ENCODE measurements around the gene BCL11A. TPM values are rescaled to one million over a fixed set of nuclear protein-coding genes. Genes with fewer than 3 reads are reported as not detected.
A peak's percentile ranks its signal among the peaks of the same experiment; 100 is the strongest.

Gene BCL11A
- total RNA-seq, 1 experiment from 2014 or later = 91.4 TPM

DNA sequence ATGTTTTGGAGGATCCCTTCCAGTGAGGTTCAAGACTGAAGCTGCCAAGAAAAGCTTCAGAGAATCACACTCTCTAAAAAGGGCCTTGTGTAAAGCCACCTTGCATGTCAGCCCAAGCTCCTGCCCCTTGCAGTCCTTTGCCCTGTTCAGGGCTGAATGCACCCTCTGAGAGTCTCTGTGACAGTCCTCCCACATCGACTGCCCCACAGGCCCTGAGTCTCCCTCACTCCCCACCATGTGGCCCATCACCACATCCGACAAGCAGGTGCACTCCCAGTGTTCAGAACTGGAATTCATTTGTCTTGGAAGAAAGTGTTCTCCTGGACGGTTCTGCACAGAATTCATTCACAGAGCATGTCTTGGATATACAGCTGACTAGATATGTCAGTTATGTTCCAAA lies 31.0 kb downstream of the BCL11A start:
- WGBS (ENCODE audit: extremely low coverage, insufficient read length, low lambda C conversion rate) = no CpG with 5 or more reads among the region's 3 CpGs
- H3K27me3 ChIP-seq (ENCODE audit: insufficient read depth, low read length) = no peaks in the 10 kb centered on the region
- Mint-ChIP-seq H3K36me3 (ENCODE audit: insufficient read depth in 1 of 3, low read depth in 3 of 3) (peaks cover 4 to 29% (median 15%) of the 10 kb centered on the region in 3 experiments; a peak in 6 of 7 replicates), H3K4me1 (peaks cover 81 to 88% of the 10 kb centered on the region in 2 experiments), H3K27ac (peak overlapping the region in 1 of 3 experiments; percentile 25; a peak in 3 of 7 replicates), H3K4me3 (no peak overlapping the region), H3K9me3 (no peaks in the 10 kb centered on the region), H3K27me3 (ENCODE audit: low read depth) (no peaks in the 10 kb centered on the region)
- H3K23me2 ChIP-seq (ENCODE audit: insufficient read length, low read depth, low read length, poor library complexity, severe bottlenecking) = no peaks in the 10 kb centered on the region
- H3K18ac ChIP-seq (ENCODE audit: insufficient read length, low read depth, low read length) = no peak overlapping the region
- H2BK5ac ChIP-seq (ENCODE audit: insufficient read length, low read length) = no peak overlapping the region
- no peak for DNase-seq
- H4K20me1 ChIP-seq (ENCODE audit: control insufficient read depth, insufficient read depth, insufficient read length) = no peaks in the 10 kb centered on the region
- TF ChIP-seq CTCF (conservative IDR thresholded peaks at IDR 0.05) = no peak
- no peak overlapping the region for H3K23ac ChIP-seq (ENCODE audit: insufficient read length, low read depth, low read length)
- no peak overlapping the region for H2BK15ac ChIP-seq (ENCODE audit: low read depth, low read length)
- H3K9ac ChIP-seq (ENCODE audit: extremely low read depth, insufficient read length, low read length) = no peak overlapping the region
- H3K14ac ChIP-seq (ENCODE audit: insufficient read depth, low read length) = no peak overlapping the region
- no peak overlapping the region for H3K4ac ChIP-seq (ENCODE audit: low read depth, low read length)
- H2BK20ac ChIP-seq (ENCODE audit: low read depth, low read length, poor library complexity, severe bottlenecking) = no peak overlapping the region
- H3K56ac ChIP-seq (ENCODE audit: insufficient read length, low read depth, low read length) = no peak overlapping the region
- peaks cover 26% of the 10 kb centered on the region; the same call in 1 of the 2 replicates for H3K4me1 ChIP-seq (ENCODE audit: insufficient read depth, low read length)
- H3T11ph ChIP-seq (ENCODE audit: low read length) = no peak overlapping the region
- no peak overlapping the region for H4K8ac ChIP-seq (replicated peaks; ENCODE audit: insufficient read length, low read depth, low read length)
- no peaks in the 10 kb centered on the region for H3K9me3 ChIP-seq (ENCODE audit: control insufficient read depth, low read depth, low read length)
- H4K5ac ChIP-seq (ENCODE audit: insufficient read length, low read depth, low read length) = no peak overlapping the region
- no peak overlapping the region for H2BK12ac ChIP-seq (ENCODE audit: insufficient read length, low read depth, low read length)
- no peak overlapping the region for H2AFZ ChIP-seq (ENCODE audit: low read length)
- H3K4me2 ChIP-seq (ENCODE audit: insufficient read depth, insufficient read length, low read length) = no peak overlapping the region
- no peak overlapping the region for H2AK5ac ChIP-seq (ENCODE audit: insufficient read length, low read length)
- no peak overlapping the region for H4K91ac ChIP-seq (ENCODE audit: insufficient read length, low read depth, low read length)
- H3K79me1 ChIP-seq (ENCODE audit: insufficient read depth, low read depth, low read length, poor library complexity, severe bottlenecking) = no peaks in the 10 kb centered on the region
- no peak overlapping the region for H2BK120ac ChIP-seq (ENCODE audit: low read depth, low read length, poor library complexity, severe bottlenecking)
- no peak overlapping the region for H3K27ac ChIP-seq (ENCODE audit: insufficient read length, low read depth, low read length)
- peaks cover 10% of the 10 kb centered on the region; the same call in 1 of the 2 replicates for H3K79me2 ChIP-seq (ENCODE audit: insufficient read depth, low read length)
